Stimulated activated CD8-positive, alpha-beta memory T cell treated with anti-CD3 and anti-CD28 coated beads, Interleukin-15, amount 100 ng/mL, for 48 hours (primary cell): ENCODE measurements around the gene ZNF8.
"Not testable (repeated sequence)": the region's sequence is repeated elsewhere in the genome, so short reads cannot be mapped to it uniquely, and the experiment has no call there.

Experiments used
- DNase-seq, 2 donors: peaks; one replicate each; pipeline ENCODE4 v3.0.0-alpha.2; 2020; ENCODE audit warnings: low read depth in 2 of 2

ZNF8 gene

GRCh38 chr19:58296104-58296503 lies 17.3 kb downstream of the ZNF8 start:
- DNase-seq = no peak

- DNase-seq = no peak
Observed at GRCh38 chr19:58300620-58301019, 21.9 kb downstream of the ZNF8 start.

GRCh38 chr19:58304255-58304654 lies 25.5 kb downstream of the ZNF8 start:
- no peak for DNase-seq

GRCh38 chr19:58304748-58305064 lies 26.0 kb downstream of the ZNF8 start:
- no peak for DNase-seq

- DNase-seq = peak; percentile 94 to 95
Observed at GRCh38 chr19:58305065-58305931, 26.5 kb downstream of the ZNF8 start, which contains the start of gene ERVK3-1. ERVK3-1 (plus strand) TSS chr19:58305377; CDS start chr19:58312169, 6,792 bp downstream.

- DNase-seq = no peak
Observed at GRCh38 chr19:58305932-58306323, 27.2 kb downstream of the ZNF8 start.

GRCh38 chr19:58307736-58308135 lies 29.0 kb downstream of the ZNF8 start:
- DNase-seq = no peak

- DNase-seq = not testable (repeated sequence)
Observed at GRCh38 chr19:58310685-58311084, 31.9 kb downstream of the ZNF8 start.

GRCh38 chr19:58311345-58311865 lies 32.6 kb downstream of the ZNF8 start:
- no peak for DNase-seq

GRCh38 chr19:58315580-58315979 lies 36.8 kb downstream of the ZNF8 start:
- no peak for DNase-seq

GRCh38 chr19:58317476-58318072 lies 38.8 kb downstream of the ZNF8 start:
- DNase-seq = no peak

- no peak for DNase-seq
Observed at GRCh38 chr19:58318297-58318696, 39.5 kb downstream of the ZNF8 start.

GRCh38 chr19:58319241-58319640 lies 40.5 kb downstream of the ZNF8 start:
- DNase-seq = no peak

- DNase-seq = no peak
Observed at GRCh38 chr19:58325311-58326022, 46.7 kb downstream of the ZNF8 start.

- DNase-seq = no peak
Observed at GRCh38 chr19:58326501-58326913, 47.8 kb downstream of the ZNF8 start.

GRCh38 chr19:58326914-58327726 lies 48.4 kb downstream of the ZNF8 start, which contains the start of gene ZSCAN22:
ZSCAN22 (plus strand) TSS chr19:58326994; CDS start chr19:58334803, 7,809 bp downstream.
- peak; percentile 88 for DNase-seq

GRCh38 chr19:58328999-58329398 lies 50.2 kb downstream of the ZNF8 start:
- DNase-seq = no peak

GRCh38 chr19:58330458-58330857 lies 51.7 kb downstream of the ZNF8 start:
- DNase-seq = no peak

- no peak for DNase-seq
Observed at GRCh38 chr19:58332697-58333096, 53.9 kb downstream of the ZNF8 start.

- DNase-seq = no peak
Observed at GRCh38 chr19:58334691-58335249, 56.0 kb downstream of the ZNF8 start.

GRCh38 chr19:58335630-58336029 lies 56.9 kb downstream of the ZNF8 start:
- no peak for DNase-seq
